Breast epithelium (tissue), 4 donors: Measurements from ENCODE around the gene MYL11. TPM values are rescaled to one million over a fixed set of nuclear protein-coding genes. Genes with fewer than 3 reads are reported as not detected.

ENCODE experiments used
- DNase-seq, 2 donors: peaks; one replicate each; pipeline ENCODE4 v3.0.0-alpha.2; 2019; ENCODE audit warnings: low spot score in 2 of 2
- H3K27ac ChIP-seq, 2 donors: fragments of 200-600 bp; sonication (generic) in 1 of 2; one replicate each; pipeline ENCODE4 v1.5.1; 2016 to 2019; ENCODE audit warnings: mild to moderate bottlenecking in 1 of 2
- H3K27me3 ChIP-seq, 2 donors: fragments of 200-600 bp; sonication (generic) in 1 of 2; one replicate each; pipeline versions ENCODE4 v1.5.1 to v1.6.0; 2017 to 2019; ENCODE audit warnings: control low read depth in 1 of 2, mild to moderate bottlenecking in 1 of 2
- H3K36me3 ChIP-seq: fragments of 200-600 bp; one replicate; pipeline ENCODE4 v1.5.1; 2019
- H3K4me1 ChIP-seq, 2 donors: fragments of 200-600 bp; sonication (generic); one replicate each; pipeline ENCODE4 v1.5.1; 2016 to 2019; ENCODE audit warnings: control low read depth in 1 of 2
- H3K4me3 ChIP-seq, 3 donors: fragments of 200-600 bp; sonication (generic); 1 replicate in 2 of 3; 2 replicates in 1 of 3; pipeline ENCODE4 v1.5.1; 2016 to 2019; ENCODE audit warnings: mild to moderate bottlenecking in 3 of 3, moderate library complexity in 2 of 3
- H3K9me3 ChIP-seq, 2 donors: fragments of 200-600 bp; sonication (generic) in 1 of 2; one replicate each; pipeline ENCODE4 v1.5.1; 2016 to 2019; ENCODE audit warnings: control low read depth in 1 of 2
- POLR2A ChIP-seq: fragments of 450-650 bp; IDR thresholded peaks from one replicate; pipeline ENCODE4 v1.6.1; 2016; ENCODE audit warnings: antibody characterized with exemption, mild to moderate bottlenecking, moderate library complexity
- POLR2AphosphoS5 ChIP-seq, 3 donors: sonication (generic); formaldehyde crosslinking; IDR thresholded peaks; one replicate each; pipeline ENCODE4 v1.6.1; 2017; ENCODE audit warnings: antibody characterized with exemption in 3 of 3
- intact Hi-C: fragments of 100-400 bp; cut with DNase I; formaldehyde crosslinking; loops from one replicate; pipeline ENCODE4 v1.15.1; 2023; ENCODE audit warnings: low total_unique reads
- total RNA-seq, 3 donors: library from RNA; depleted of rRNA; stranded (reverse); fragments of >200 nt; gene quantifications; one replicate each; pipeline ENCODE4 v1.1.0, GENCODE V29; 2016
- TF ChIP-seq, protein P1 (sequence below), 3 donors: fragments of 450-650 bp; IDR thresholded peaks; one replicate each; pipeline ENCODE4 v1.5.1; 2016 to 2017; ENCODE audit warnings: antibody characterized with exemption in 3 of 3, mild to moderate bottlenecking in 3 of 3, moderate library complexity in 3 of 3

The MYL11 gene
- total RNA-seq, 3 donors from 2014 or later, result not detected

DNA sequence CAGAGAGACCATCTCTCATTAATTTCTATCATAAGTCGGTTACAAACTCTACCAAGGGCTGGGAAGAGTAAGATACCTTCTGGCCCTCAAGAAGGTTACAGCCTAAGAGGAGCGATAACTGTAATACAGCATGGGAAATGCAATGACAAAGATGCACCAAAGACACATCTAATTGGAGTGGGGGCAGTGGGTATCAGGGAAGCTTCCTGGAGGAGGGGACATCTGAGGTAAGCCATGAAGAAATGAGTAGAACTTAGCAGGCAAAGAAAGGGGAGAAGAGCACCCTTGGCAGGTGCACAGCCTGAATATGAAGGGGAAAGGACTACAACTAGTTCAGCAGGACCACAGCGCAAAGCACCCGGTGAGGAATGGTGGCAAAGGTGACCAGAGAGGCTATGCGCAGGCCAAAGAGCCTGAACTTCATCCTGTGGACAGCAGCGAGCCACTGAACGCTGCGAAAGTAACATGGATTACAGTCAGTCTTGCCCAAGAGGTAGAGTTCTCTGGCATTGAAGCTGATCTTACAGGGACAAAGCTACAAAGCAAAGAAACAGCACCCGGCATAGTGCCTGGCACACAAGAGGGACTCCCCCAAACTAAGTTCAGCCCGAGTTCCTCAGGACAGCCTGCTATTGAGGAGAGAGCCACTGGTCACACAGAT lies 7.1 kb upstream of the MYL11 start:
- Histone ChIP-seq H3K4me1 (peaks cover 0 to 18% of the 10 kb centered on the region in 2 donors), H3K36me3 (no peaks in the 10 kb centered on the region), H3K27ac (peak overlapping the region; percentile 75 to 97), H3K9me3 (no peaks in the 10 kb centered on the region), H3K4me3 (peak overlapping the region; percentile 87 to 98 (median 88)), H3K27me3 (no peaks in the 10 kb centered on the region)
- no peak for TF ChIP-seq POLR2AphosphoS5 (IDR thresholded peaks at IDR 0.05)
- intact Hi-C loops, result no loop called here
- no peak for DNase-seq

DNA sequence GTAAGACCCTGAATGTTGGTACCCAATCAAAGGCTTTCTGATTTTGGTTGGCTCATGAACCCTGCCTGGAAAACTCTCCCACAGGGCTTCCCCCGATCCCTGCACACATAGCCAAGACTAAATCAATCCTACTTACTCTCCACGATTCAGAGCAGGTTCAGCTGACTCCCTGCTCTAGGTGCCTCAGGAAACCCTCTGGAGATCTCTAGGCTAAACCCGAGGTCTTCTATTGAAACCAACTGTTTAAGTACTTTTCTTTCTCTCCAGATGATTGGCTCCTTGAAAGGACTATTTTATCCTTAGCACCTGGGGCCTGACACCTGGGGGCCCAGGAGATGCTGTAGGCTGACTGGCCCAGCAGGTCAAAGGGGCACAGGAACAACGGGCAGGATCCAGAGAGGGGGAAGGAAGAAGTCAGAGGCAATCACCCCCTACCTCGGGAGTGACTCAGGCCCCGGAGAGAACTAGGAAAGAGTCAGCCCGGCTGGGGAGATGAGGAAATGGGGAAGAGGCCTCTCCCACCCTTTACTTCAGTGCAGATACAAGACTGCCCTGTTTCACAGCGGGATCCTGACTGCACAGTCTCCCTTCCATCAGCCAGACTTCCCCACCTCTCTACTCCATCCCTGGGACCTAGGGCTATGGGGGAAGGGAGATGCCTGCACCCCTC lies 6.3 kb upstream of the MYL11 start:
- H3K4me1 ChIP-seq, result peaks cover 0 to 18% of the 10 kb centered on the region in 2 donors
- H3K36me3 ChIP-seq, result no peaks in the 10 kb centered on the region
- no peak for DNase-seq
- H3K4me3 ChIP-seq, result peak overlapping the region; percentile 87 to 98 (median 88)
- intact Hi-C loops, result no loop called here
- TF ChIP-seq, protein P1, sequence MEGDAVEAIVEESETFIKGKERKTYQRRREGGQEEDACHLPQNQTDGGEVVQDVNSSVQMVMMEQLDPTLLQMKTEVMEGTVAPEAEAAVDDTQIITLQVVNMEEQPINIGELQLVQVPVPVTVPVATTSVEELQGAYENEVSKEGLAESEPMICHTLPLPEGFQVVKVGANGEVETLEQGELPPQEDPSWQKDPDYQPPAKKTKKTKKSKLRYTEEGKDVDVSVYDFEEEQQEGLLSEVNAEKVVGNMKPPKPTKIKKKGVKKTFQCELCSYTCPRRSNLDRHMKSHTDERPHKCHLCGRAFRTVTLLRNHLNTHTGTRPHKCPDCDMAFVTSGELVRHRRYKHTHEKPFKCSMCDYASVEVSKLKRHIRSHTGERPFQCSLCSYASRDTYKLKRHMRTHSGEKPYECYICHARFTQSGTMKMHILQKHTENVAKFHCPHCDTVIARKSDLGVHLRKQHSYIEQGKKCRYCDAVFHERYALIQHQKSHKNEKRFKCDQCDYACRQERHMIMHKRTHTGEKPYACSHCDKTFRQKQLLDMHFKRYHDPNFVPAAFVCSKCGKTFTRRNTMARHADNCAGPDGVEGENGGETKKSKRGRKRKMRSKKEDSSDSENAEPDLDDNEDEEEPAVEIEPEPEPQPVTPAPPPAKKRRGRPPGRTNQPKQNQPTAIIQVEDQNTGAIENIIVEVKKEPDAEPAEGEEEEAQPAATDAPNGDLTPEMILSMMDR (IDR thresholded peaks at IDR 0.05), result no peak
- no peak for TF ChIP-seq POLR2AphosphoS5 (IDR thresholded peaks at IDR 0.05)
- no peak for TF ChIP-seq POLR2A
- no peaks in the 10 kb centered on the region for H3K9me3 ChIP-seq
- H3K27me3 ChIP-seq, result no peaks in the 10 kb centered on the region
- H3K27ac ChIP-seq, result peak overlapping the region; percentile 75 to 97

DNA sequence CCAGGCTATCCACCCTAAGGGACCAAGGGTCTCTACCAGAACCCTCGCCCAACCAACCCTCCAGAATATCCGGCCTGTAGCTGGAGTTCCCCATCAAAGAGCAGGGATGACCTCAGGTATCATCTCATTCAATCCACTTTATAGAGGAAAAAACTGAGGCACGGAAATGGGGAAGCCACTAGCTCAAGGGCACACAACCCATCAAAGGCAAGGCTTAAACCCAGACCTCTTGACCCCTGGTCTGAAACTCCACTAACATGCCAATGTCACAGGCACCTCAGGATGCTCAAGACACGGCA lies 5.9 kb upstream of the MYL11 start:
- no peaks in the 10 kb centered on the region for H3K36me3 ChIP-seq
- H3K4me1 ChIP-seq, result peaks cover 0 to 18% of the 10 kb centered on the region in 2 donors
- DNase-seq, result no peak
- no peaks in the 10 kb centered on the region for H3K9me3 ChIP-seq
- H3K27me3 ChIP-seq, result no peaks in the 10 kb centered on the region
- peak overlapping the region; percentile 87 to 98 (median 88) for H3K4me3 ChIP-seq
- TF ChIP-seq, protein P1 (IDR thresholded peaks at IDR 0.05), result no peak
- TF ChIP-seq POLR2AphosphoS5 (IDR thresholded peaks at IDR 0.05), result no peak
- intact Hi-C loops, result no loop called here
- peak overlapping the region; percentile 75 to 97 for H3K27ac ChIP-seq

DNA sequence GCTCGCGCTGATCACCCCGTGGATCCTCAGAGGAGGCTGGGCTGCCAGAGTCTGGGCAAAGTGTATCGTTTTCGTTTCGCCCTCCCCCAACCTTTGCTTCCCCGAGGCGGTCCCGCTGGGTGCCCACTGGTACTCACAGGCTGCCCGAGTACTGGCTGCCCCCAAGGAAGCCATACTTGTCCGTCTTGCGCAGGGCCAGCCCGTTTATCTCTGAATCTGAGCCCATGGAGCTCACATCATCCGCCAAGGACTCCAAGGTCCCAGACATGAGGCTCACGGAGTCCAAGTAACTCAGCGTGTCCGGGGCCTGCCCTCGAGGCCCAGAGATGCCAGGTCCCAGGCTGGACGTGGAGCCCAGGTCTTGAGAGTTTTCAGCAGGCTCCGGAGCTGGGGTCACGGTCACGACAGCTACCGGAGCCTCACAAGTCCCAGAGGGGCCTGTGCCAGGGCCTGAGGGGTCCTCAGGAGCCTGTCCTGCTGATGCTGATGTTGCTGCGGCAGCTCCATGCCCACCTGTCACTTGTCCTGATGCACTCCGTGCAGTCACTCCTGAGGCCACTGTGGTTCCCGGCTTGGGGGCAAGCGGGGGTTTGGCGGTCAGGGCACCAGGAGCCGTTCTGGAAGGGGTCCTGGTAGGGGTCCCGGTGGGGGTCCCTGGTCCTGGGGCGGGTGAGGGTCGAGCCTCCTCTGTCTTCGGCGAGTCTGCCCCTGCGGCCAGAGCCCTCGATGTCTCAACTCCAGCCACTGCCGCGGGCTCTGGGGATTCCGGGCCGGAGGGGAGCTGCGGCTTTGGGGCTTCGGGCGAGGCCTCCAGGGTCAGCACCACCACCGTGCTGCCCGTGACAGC lies 5.3 kb upstream of the MYL11 start:
- Histone ChIP-seq H3K36me3 (no peaks in the 10 kb centered on the region), H3K27me3 (no peaks in the 10 kb centered on the region), H3K4me1 (peaks cover 0 to 18% of the 10 kb centered on the region in 2 donors), H3K4me3 (peak overlapping the region; percentile 87 to 98 (median 88)), H3K27ac (peak overlapping the region; percentile 75 to 97), H3K9me3 (no peaks in the 10 kb centered on the region)
- no peak for DNase-seq
- TF ChIP-seq POLR2A, result no peak
- TF ChIP-seq, protein P1 (IDR thresholded peaks at IDR 0.05), result no peak
- no peak for TF ChIP-seq POLR2AphosphoS5 (IDR thresholded peaks at IDR 0.05)
- intact Hi-C loops, result no loop called here

DNA sequence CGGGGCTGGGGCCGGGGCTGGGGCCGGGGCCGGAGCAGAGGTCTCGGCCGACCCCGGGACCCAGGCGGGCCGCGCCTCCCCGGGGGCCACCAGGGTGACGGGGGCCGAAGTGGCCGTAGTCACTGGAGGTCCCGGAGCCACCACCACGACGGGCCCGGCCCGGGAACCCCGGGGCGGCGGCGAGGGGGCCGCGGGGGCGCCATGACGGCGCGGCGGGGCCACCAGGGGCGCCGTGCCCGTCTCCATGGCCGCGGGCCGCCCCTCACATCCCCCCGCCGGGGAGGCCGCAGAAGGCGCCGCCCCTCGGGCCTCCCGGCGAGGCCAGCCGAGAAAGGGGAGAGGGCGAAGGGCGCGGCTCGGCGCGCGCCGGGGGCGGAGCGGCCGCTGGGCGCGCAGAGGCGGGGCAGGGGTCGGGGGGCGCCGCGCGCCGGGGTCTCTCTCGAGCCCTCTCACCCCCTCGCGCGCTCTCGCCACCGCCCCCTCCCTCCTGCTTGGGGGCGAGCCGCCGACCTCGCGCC lies 4.6 kb upstream of the MYL11 start:
- no peaks in the 10 kb centered on the region for H3K27me3 ChIP-seq
- peak overlapping the region; percentile 75 to 97 for H3K27ac ChIP-seq
- peak overlapping the region; percentile 87 to 98 (median 88) for H3K4me3 ChIP-seq
- peaks cover 0 to 18% of the 10 kb centered on the region in 2 donors for H3K4me1 ChIP-seq
- no peaks in the 10 kb centered on the region for H3K9me3 ChIP-seq
- intact Hi-C loops, result no loop called here
- TF ChIP-seq POLR2A (no peak), POLR2AphosphoS5 (IDR thresholded peaks at IDR 0.05) (peak in 1 of 3 donors; percentile 11)
- TF ChIP-seq, protein P1 (IDR thresholded peaks at IDR 0.05), result peak in 1 of 3 donors; percentile 16
- DNase-seq, result no peak
- H3K36me3 ChIP-seq, result no peaks in the 10 kb centered on the region
